ENCODE data around the gene PFDN2.

GRCh38 chr1:161094481-161094880, 23.4 kb downstream of the PFDN2 start:
- no peak for TF ChIP-seq CTCF (IDR thresholded peaks at IDR 0.05)
- TF ChIP-seq POLR2AphosphoS5 (IDR thresholded peaks at IDR 0.05), result no peak
